GM12878 (cell line): Measurements from ENCODE around the gene SLC6A3.
"Not testable (repeated sequence)": the region's sequence is repeated elsewhere in the genome, so short reads cannot be mapped to it uniquely, and the experiment has no call there.

Experiments
- POLR2AphosphoS2 ChIP-seq: IDR thresholded peaks from 2 replicates; pipeline ENCODE4 v1.6.1; 2011; ENCODE audit warnings: low read depth, mild to moderate bottlenecking, low read length, improper control_type of control experiment, moderate library complexity
- SREBF2 ChIP-seq: IDR thresholded peaks from 2 replicates; pipeline ENCODE4 v1.6.1; 2012; ENCODE audit warnings: mild to moderate bottlenecking, low read length
- SRF ChIP-seq, 2 experiments: IDR thresholded peaks; 2 replicates each; pipeline ENCODE4 v1.6.1; 2011; ENCODE audit warnings: low read depth in 2 of 2, low read length in 2 of 2, mild to moderate bottlenecking in 1 of 2, moderate library complexity in 1 of 2
- TAF1 ChIP-seq: IDR thresholded peaks from 2 replicates; pipeline ENCODE4 v1.6.1; 2011; ENCODE audit warnings: mild to moderate bottlenecking, low read depth, low read length, borderline replicate concordance
- TBL1XR1 ChIP-seq: IDR thresholded peaks from 2 replicates; pipeline ENCODE4 v1.6.1; 2012; ENCODE audit warnings: low read depth, low read length, improper control_type of control experiment
- WRNIP1 ChIP-seq: IDR thresholded peaks from 2 replicates; pipeline ENCODE4 v1.6.1; 2011; ENCODE audit warnings: low read depth, low read length, improper control_type of control experiment, borderline replicate concordance
- TF ChIP-seq, protein P1 (sequence below), 3 experiments: IDR thresholded peaks in 2 of 3; conservative IDR thresholded peaks in 1 of 3; 2 replicates each; pipeline ENCODE4 v1.5.1; 2011; ENCODE audit warnings: low read depth in 3 of 3, low read length in 3 of 3, mild to moderate bottlenecking in 3 of 3, control low read depth in 2 of 3, moderate library complexity in 2 of 3, inconsistent platforms in 1 of 3, mixed read lengths in 1 of 3; ENCODE audit not compliant: control insufficient read depth in 2 of 3, insufficient read depth in 1 of 3; ENCODE audit errors: extremely low read depth in 1 of 3

GRCh38 chr5:1422522-1422921 is 22.7 kb downstream of the SLC6A3 start:
- not testable (repeated sequence) for TF ChIP-seq TAF1; SREBF2; POLR2AphosphoS2; TBL1XR1; SRF (IDR thresholded peaks at IDR 0.05; ENCODE audit: low read depth in 2 of 2, low read length in 2 of 2); WRNIP1
- TF ChIP-seq, protein P1, sequence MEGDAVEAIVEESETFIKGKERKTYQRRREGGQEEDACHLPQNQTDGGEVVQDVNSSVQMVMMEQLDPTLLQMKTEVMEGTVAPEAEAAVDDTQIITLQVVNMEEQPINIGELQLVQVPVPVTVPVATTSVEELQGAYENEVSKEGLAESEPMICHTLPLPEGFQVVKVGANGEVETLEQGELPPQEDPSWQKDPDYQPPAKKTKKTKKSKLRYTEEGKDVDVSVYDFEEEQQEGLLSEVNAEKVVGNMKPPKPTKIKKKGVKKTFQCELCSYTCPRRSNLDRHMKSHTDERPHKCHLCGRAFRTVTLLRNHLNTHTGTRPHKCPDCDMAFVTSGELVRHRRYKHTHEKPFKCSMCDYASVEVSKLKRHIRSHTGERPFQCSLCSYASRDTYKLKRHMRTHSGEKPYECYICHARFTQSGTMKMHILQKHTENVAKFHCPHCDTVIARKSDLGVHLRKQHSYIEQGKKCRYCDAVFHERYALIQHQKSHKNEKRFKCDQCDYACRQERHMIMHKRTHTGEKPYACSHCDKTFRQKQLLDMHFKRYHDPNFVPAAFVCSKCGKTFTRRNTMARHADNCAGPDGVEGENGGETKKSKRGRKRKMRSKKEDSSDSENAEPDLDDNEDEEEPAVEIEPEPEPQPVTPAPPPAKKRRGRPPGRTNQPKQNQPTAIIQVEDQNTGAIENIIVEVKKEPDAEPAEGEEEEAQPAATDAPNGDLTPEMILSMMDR (IDR thresholded peaks at IDR 0.05 in 2 of 3, conservative IDR thresholded peaks at IDR 0.05 in 1 of 3; ENCODE audit: control insufficient read depth in 2 of 3, extremely low read depth in 1 of 3, insufficient read depth in 1 of 3, low read depth in 3 of 3, low read length in 3 of 3): not testable (repeated sequence)
